HTERT RPE-1 (cell line): ENCODE data around the gene GATAD2B.

Source experiments
- in situ Hi-C: fragments of 300-500 bp; cut with MboI; formaldehyde crosslinking; loops from 4 replicates; pipeline ENCODE4 v1.14.3; 2020; ENCODE audit warnings: low sequenced_read_pairs

The GATAD2B gene

GRCh38 chr1:153764310-153764709, 158.5 kb downstream of the GATAD2B start:
- in situ Hi-C loops = no loop called here

- in situ Hi-C loops = no loop called here
These were observed 159.2 kb downstream of the GATAD2B start for GRCh38 chr1:153763365-153764225.

GRCh38 chr1:153760440-153760839, 162.3 kb downstream of the GATAD2B start:
- in situ Hi-C loops = no loop called here
